HepG2 (cell line): Measurements from ENCODE around the gene GNAI2. TPM values are rescaled to one million over a fixed set of nuclear protein-coding genes. Genes with fewer than 3 reads are reported as not detected.

Experiments
- CENPBD1 ChIP-seq: sonication (generic); formaldehyde crosslinking; IDR thresholded peaks from 2 replicates; pipeline ENCODE4 v1.8.0; 2022; ENCODE audit warnings: missing genetic modification reagents, low read depth, mild to moderate bottlenecking, borderline replicate concordance
- ELF4 ChIP-seq: sonication (generic); formaldehyde crosslinking; IDR thresholded peaks from 2 replicates; pipeline ENCODE4 v1.5.0; 2020; ENCODE audit warnings: missing genetic modification reagents, mild to moderate bottlenecking, moderate library complexity, borderline replicate concordance
- ERF ChIP-seq: IDR thresholded peaks from 2 replicates; pipeline ENCODE4 v1.6.1; 2018; ENCODE audit warnings: missing biosample characterization, missing genetic modification reagents
- HMG20A ChIP-seq: IDR thresholded peaks from 2 replicates; pipeline ENCODE4 v1.6.1; 2016; ENCODE audit warnings: borderline replicate concordance
- HNF1B ChIP-seq: sonication (generic); formaldehyde crosslinking; IDR thresholded peaks from 2 replicates; pipeline ENCODE4 v1.5.1; 2020; ENCODE audit warnings: mild to moderate bottlenecking, moderate library complexity, missing genetic modification reagents
- MYC ChIP-seq: sonication (generic); formaldehyde crosslinking; IDR thresholded peaks from 2 replicates; pipeline ENCODE4 v1.9.0; 2021; ENCODE audit warnings: missing genetic modification reagents, borderline replicate concordance
- PHF20 ChIP-seq: sonication (generic); formaldehyde crosslinking; IDR thresholded peaks from 2 replicates; pipeline ENCODE4 v1.5.0; 2020; ENCODE audit warnings: mild to moderate bottlenecking, missing genetic modification reagents
- POGZ ChIP-seq: sonication (generic); formaldehyde crosslinking; IDR thresholded peaks from 2 replicates; pipeline ENCODE4 v1.4.0; 2020; ENCODE audit warnings: mild to moderate bottlenecking, missing genetic modification reagents
- SATB2 ChIP-seq: sonication (generic); formaldehyde crosslinking; IDR thresholded peaks from 2 replicates; pipeline ENCODE4 v1.5.0; 2020; ENCODE audit warnings: missing genetic modification reagents
- SOX13 ChIP-seq, 3 experiments: fragments of 450-650 bp in 1 of 3; sonication (generic) in 1 of 3; formaldehyde crosslinking in 1 of 3; IDR thresholded peaks in 2 of 3; conservative IDR thresholded peaks in 1 of 3; 2 replicates each; pipeline versions ENCODE4 v1.5.0 to v1.6.1; 2016 to 2020; ENCODE audit warnings: antibody characterized with exemption in 1 of 3, mild to moderate bottlenecking in 1 of 3, missing compliant biosample characterization in 1 of 3, missing genetic modification reagents in 1 of 3, moderate library complexity in 1 of 3
- UBTF ChIP-seq: sonication (generic); formaldehyde crosslinking; IDR thresholded peaks from 2 replicates; pipeline ENCODE4 v1.4.0; 2020; ENCODE audit warnings: mild to moderate bottlenecking, missing genetic modification reagents
- ZBTB38 ChIP-seq: sonication (generic); formaldehyde crosslinking; IDR thresholded peaks from 2 replicates; pipeline ENCODE4 v1.5.1; 2020; ENCODE audit warnings: mild to moderate bottlenecking, missing genetic modification reagents
- ZNF296 ChIP-seq: sonication (generic); formaldehyde crosslinking; conservative IDR thresholded peaks from 2 replicates; pipeline ENCODE4 v1.5.0; 2020; ENCODE audit warnings: mild to moderate bottlenecking, missing genetic modification reagents
- ZNF30 ChIP-seq: sonication (generic); formaldehyde crosslinking; IDR thresholded peaks from 2 replicates; pipeline ENCODE4 v1.5.0; 2020; ENCODE audit warnings: mild to moderate bottlenecking, missing genetic modification reagents
- ZNF569 ChIP-seq: sonication (generic); formaldehyde crosslinking; IDR thresholded peaks from 2 replicates; pipeline ENCODE4 v1.5.0; 2020; ENCODE audit warnings: mild to moderate bottlenecking, missing genetic modification reagents, moderate library complexity, borderline replicate concordance
- ZNF761 ChIP-seq: sonication (generic); formaldehyde crosslinking; conservative IDR thresholded peaks from 2 replicates; pipeline ENCODE4 v1.4.0; 2020; ENCODE audit warnings: mild to moderate bottlenecking, missing genetic modification reagents
- polyA plus RNA-seq, 8 experiments: library from polyadenylated mRNA; depleted of rRNA in 3 of 8; stranded (reverse) in 7 of 8; unstranded in 1 of 8; fragments of >200 nt; fragmentation: Illumina TruSeq in 4 of 8; extraction: Trizol in 4 of 8; gene quantifications; 2 replicates each; pipeline versions ENCODE4 v1.2.1 to v1.2.3, GENCODE V29; 2011 to 2016; ENCODE audit warnings: low read depth in 4 of 8, missing spikeins in 1 of 8, mixed read lengths in 1 of 8; ENCODE audit not compliant: insufficient read depth in 1 of 8
- total RNA-seq, 5 experiments: library from RNA; depleted of rRNA; stranded (reverse); fragments of >200 nt; fragmentation: Illumina TruSeq; extraction: Trizol; gene quantifications; 2 replicates each; pipeline ENCODE4 v1.2.3, GENCODE V29; 2016; ENCODE audit warnings: low read depth in 1 of 5
- TF ChIP-seq, protein P1 (sequence below): sonication (generic); formaldehyde crosslinking; IDR thresholded peaks from 2 replicates; pipeline ENCODE4 v1.5.0; 2020; ENCODE audit warnings: mild to moderate bottlenecking, missing genetic modification reagents, borderline replicate concordance
- TF ChIP-seq, protein P2 (sequence below): sonication (generic); formaldehyde crosslinking; IDR thresholded peaks from 2 replicates; pipeline ENCODE4 v1.4.0; 2020; ENCODE audit warnings: missing genetic modification reagents
- TF ChIP-seq, protein P3 (sequence below): IDR thresholded peaks from 2 replicates; pipeline ENCODE4 v1.6.1; 2016; ENCODE audit warnings: control low read depth

Gene GNAI2
- total and polyA plus RNA-seq, 2 of the 13 experiments (the other 11 are each of a cell fraction or from before 2014, with no cell fraction given) = 51.1 to 66.2 TPM

- TF ChIP-seq, protein P1, sequence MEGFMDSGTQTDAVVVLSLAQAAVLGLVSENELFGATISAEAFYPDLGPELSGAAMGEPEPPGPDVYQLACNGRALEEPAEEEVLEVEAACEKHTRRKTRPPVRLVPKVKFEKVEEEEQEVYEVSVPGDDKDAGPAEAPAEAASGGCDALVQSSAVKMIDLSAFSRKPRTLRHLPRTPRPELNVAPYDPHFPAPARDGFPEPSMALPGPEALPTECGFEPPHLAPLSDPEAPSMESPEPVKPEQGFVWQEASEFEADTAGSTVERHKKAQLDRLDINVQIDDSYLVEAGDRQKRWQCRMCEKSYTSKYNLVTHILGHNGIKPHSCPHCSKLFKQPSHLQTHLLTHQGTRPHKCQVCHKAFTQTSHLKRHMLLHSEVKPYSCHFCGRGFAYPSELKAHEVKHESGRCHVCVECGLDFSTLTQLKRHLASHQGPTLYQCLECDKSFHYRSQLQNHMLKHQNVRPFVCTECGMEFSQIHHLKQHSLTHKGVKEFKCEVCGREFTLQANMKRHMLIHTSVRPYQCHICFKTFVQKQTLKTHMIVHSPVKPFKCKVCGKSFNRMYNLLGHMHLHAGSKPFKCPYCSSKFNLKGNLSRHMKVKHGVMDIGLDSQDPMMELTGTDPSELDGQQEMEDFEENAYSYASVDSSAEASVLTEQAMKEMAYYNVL (CRISPR knock-in tag) = peak; percentile 56; the same call in 1 of the 2 replicates
- TF ChIP-seq SATB2 (no peak), HMG20A (CRISPR knock-in tag) (no peak; the same call in 1 of the 2 replicates), ZNF761 (peak; percentile 56; the same call in 1 of the 2 replicates), UBTF (CRISPR knock-in tag) (peak; percentile 65), SOX13 (IDR thresholded peaks at IDR 0.05) (no peak), SOX13 (CRISPR knock-in tag; conservative IDR thresholded peaks at IDR 0.05 in 1 of 2, IDR thresholded peaks at IDR 0.05 in 1 of 2) (peak in 1 of 2 experiments; percentile 22; a peak in 1 of 4 replicates), ERF (CRISPR knock-in tag) (peak; percentile 70), ELF4 (CRISPR knock-in tag) (peak; percentile 77; the same call in 1 of the 2 replicates), ZBTB38 (peak; percentile 19; the same call in 1 of the 2 replicates), CENPBD1 (CRISPR knock-in tag) (no peak), ZNF296 (CRISPR knock-in tag) (0 out of 2 replicates have a peak, but pooled peaks have one; percentile 32), HNF1B (CRISPR knock-in tag) (peak; percentile 75), MYC (peak; percentile 86), ZNF30 (CRISPR knock-in tag) (no peak), ZNF569 (CRISPR knock-in tag) (0 out of 2 replicates have a peak, but pooled peaks have one; percentile 76), POGZ (CRISPR knock-in tag) (peak; percentile 56), PHF20 (peak; percentile 58; the same call in 1 of the 2 replicates)
- TF ChIP-seq, protein P2, sequence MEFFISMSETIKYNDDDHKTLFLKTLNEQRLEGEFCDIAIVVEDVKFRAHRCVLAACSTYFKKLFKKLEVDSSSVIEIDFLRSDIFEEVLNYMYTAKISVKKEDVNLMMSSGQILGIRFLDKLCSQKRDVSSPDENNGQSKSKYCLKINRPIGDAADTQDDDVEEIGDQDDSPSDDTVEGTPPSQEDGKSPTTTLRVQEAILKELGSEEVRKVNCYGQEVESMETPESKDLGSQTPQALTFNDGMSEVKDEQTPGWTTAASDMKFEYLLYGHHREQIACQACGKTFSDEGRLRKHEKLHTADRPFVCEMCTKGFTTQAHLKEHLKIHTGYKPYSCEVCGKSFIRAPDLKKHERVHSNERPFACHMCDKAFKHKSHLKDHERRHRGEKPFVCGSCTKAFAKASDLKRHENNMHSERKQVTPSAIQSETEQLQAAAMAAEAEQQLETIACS (CRISPR knock-in tag) = no peak
- TF ChIP-seq, protein P3, sequence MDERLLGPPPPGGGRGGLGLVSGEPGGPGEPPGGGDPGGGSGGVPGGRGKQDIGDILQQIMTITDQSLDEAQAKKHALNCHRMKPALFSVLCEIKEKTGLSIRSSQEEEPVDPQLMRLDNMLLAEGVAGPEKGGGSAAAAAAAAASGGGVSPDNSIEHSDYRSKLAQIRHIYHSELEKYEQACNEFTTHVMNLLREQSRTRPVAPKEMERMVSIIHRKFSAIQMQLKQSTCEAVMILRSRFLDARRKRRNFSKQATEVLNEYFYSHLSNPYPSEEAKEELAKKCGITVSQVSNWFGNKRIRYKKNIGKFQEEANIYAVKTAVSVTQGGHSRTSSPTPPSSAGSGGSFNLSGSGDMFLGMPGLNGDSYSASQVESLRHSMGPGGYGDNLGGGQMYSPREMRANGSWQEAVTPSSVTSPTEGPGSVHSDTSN (CRISPR knock-in tag) = no peak
These were observed 67.2 kb downstream of the GNAI2 start, which contains the start of gene HYAL1 (continued) for GRCh38 chr3:50303013-50303815.
